K562 (cell line): ENCODE measurements around the gene METTL25. TPM values are rescaled to one million over a fixed set of nuclear protein-coding genes. Genes with fewer than 3 reads are reported as not detected.

Experiments used
- ATAC-seq: fragments of 200-7000 bp; cut with Tn5 transposase; 3 replicates; pipeline ENCODE4 v1.9.1; 2020; ENCODE audit warnings: moderate library complexity
- BruUV-seq: library from RNA; stranded (reverse); fragments of 400-500 nt; replicated peaks from 2 replicates; lab custom pipeline; 2021; lab: Mats Ljungman, UMichigan
- CTCF ChIA-PET: fragments of 300-600 bp; formaldehyde crosslinking; extraction: SDS; loops from one replicate; lab custom pipeline; 2021; ENCODE audit warnings: low intra/inter-chr PET ratio; lab: Yijun Ruan, JAX
- POLR2A ChIA-PET: fragments of 300-600, 350-650 bp; sonication (Branson Sonifier 250); formaldehyde crosslinking; extraction: SDS; loops from one replicate; lab custom pipeline; 2021; ENCODE audit warnings: antibody characterized with exemption, inconsistent platforms; lab: Yijun Ruan, JAX
- DNase-seq, 4 experiments: peaks; one replicate each; pipeline versions ENCODE4 v3.0.0 to v3.0.0-alpha.2; 2011 to 2018; ENCODE audit warnings: low spot score in 3 of 4, mixed read lengths in 3 of 4; ENCODE audit errors: extremely low read depth in 1 of 4
- FAIRE-seq: peaks from 2 replicates; lab custom pipeline; 2011; peaks lifted over from hg19 to GRCh38; lab: Jason Lieb, UNC
- H2AFZ ChIP-seq: 2 replicates; pipeline ENCODE4 v1.6.0; 2011; ENCODE audit warnings: low read depth, low read length, control low read depth, inconsistent platforms
- H3K27ac ChIP-seq: fragments of 200-600 bp; 3 replicates; pipeline ENCODE4 v1.8.0; 2011; ENCODE audit warnings: low read depth, mild to moderate bottlenecking, control low read depth, inconsistent platforms, low read length, moderate library complexity, mixed read lengths; ENCODE audit errors: extremely low read depth
- H3K27me3 ChIP-seq, 2 experiments: fragments of 300-600 bp in 1 of 2; 2 replicates in 1 of 2; 3 replicates in 1 of 2; pipeline versions ENCODE4 v1.6.0 to v1.8.0; 2011; ENCODE audit warnings: inconsistent platforms in 2 of 2, low read length in 2 of 2, mild to moderate bottlenecking in 1 of 2, mixed read lengths in 1 of 2, moderate library complexity in 1 of 2; ENCODE audit not compliant: control insufficient read depth in 2 of 2, insufficient read depth in 2 of 2
- H3K36me3 ChIP-seq: fragments of 300-600 bp; 3 replicates; pipeline ENCODE4 v1.8.0; 2011; ENCODE audit warnings: mild to moderate bottlenecking, low read length, inconsistent platforms; ENCODE audit not compliant: control insufficient read depth, insufficient read depth
- H3K4me1 ChIP-seq, 2 experiments: fragments of 200-600 bp in 1 of 2; replicated peaks in 1 of 2; 2 replicates in 1 of 2; 3 replicates in 1 of 2; pipeline versions ENCODE4 v1.5.1 to v1.8.0; 2011; ENCODE audit warnings: inconsistent platforms in 2 of 2, low read length in 2 of 2, mild to moderate bottlenecking in 1 of 2, mixed read lengths in 1 of 2, moderate library complexity in 1 of 2; ENCODE audit not compliant: control insufficient read depth in 2 of 2, insufficient read depth in 2 of 2
- H3K4me2 ChIP-seq: 2 replicates; pipeline ENCODE4 v1.6.1; 2011; ENCODE audit warnings: low read length, control low read depth, inconsistent platforms, mixed read lengths; ENCODE audit not compliant: insufficient read depth
- H3K4me3 ChIP-seq: fragments of 200-600 bp; sonication (generic), shearing (Covaris generic); 2 replicates; pipeline ENCODE4 v1.5.1; 2016; ENCODE audit warnings: control low read depth, inconsistent platforms
- H3K79me2 ChIP-seq: fragments of 200-600 bp; 3 replicates; pipeline ENCODE4 v1.8.0; 2011; ENCODE audit warnings: low read length, inconsistent platforms; ENCODE audit not compliant: control insufficient read depth, insufficient read depth
- H3K9ac ChIP-seq, 2 experiments: 2 replicates each; pipeline versions ENCODE4 v1.6.0 to v1.6.1; 2011; ENCODE audit warnings: low read depth in 2 of 2, low read length in 2 of 2, control low read depth in 1 of 2, inconsistent platforms in 1 of 2, mild to moderate bottlenecking in 1 of 2, mixed read lengths in 1 of 2; ENCODE audit not compliant: insufficient read depth in 1 of 2
- H3K9me1 ChIP-seq: one replicate; pipeline ENCODE4 v1.6.0; 2011; ENCODE audit warnings: inconsistent platforms, mild to moderate bottlenecking, low read length, moderate library complexity; ENCODE audit not compliant: control insufficient read depth, insufficient read depth
- H3K9me3 ChIP-seq: replicated peaks from 2 replicates; pipeline ENCODE4 v1.5.1; 2011; ENCODE audit warnings: low read depth, low read length, inconsistent platforms; ENCODE audit not compliant: control insufficient read depth, insufficient read depth
- H4K20me1 ChIP-seq: replicated peaks from 2 replicates; pipeline ENCODE4 v1.6.1; 2011; ENCODE audit warnings: low read length, inconsistent platforms, mixed read lengths; ENCODE audit not compliant: control insufficient read depth, insufficient read depth
- BRF1 ChIP-seq: IDR thresholded peaks from 3 replicates; pipeline ENCODE4 v1.6.1; 2011; ENCODE audit warnings: borderline replicate concordance, mild to moderate bottlenecking; ENCODE audit not compliant: insufficient read length; ENCODE audit errors: extremely low read depth
- EHMT2 ChIP-seq: fragments of 450-650 bp; IDR thresholded peaks from 2 replicates; pipeline ENCODE4 v1.6.1; 2018; ENCODE audit warnings: antibody characterized with exemption
- FUS ChIP-seq: fragments of 200-400 bp; formaldehyde crosslinking; optimal IDR thresholded peaks from 2 replicates; pipeline ENCODE3; 2017; ENCODE audit warnings: low read depth, low read length
- HMG20A ChIP-seq: fragments of 450-650 bp; formaldehyde crosslinking; conservative IDR thresholded peaks from 2 replicates; pipeline ENCODE4 v1.4.0; 2020; ENCODE audit warnings: mild to moderate bottlenecking, mixed read lengths
- IFI16 ChIP-seq: fragments of 250-450 bp; sonication (Bioruptor Pico); IDR thresholded peaks from 2 replicates; pipeline ENCODE4 v2.1.2; 2022; ENCODE audit warnings: mild to moderate bottlenecking, inconsistent platforms
- KDM4B ChIP-seq, 2 experiments: fragments of 450-650 bp in 1 of 2; sonication (generic) in 1 of 2; IDR thresholded peaks; 2 replicates each; pipeline ENCODE4 v1.6.1; 2016 to 2017; ENCODE audit warnings: borderline replicate concordance in 2 of 2, antibody characterized with exemption in 1 of 2, low read depth in 1 of 2, mild to moderate bottlenecking in 1 of 2
- NCOA6 ChIP-seq: fragments of 450-650 bp; IDR thresholded peaks from 2 replicates; pipeline ENCODE4 v1.6.1; 2017; ENCODE audit warnings: mild to moderate bottlenecking
- STAT5B ChIP-seq: fragments of 250-450 bp; sonication (Bioruptor Pico); IDR thresholded peaks from 2 replicates; pipeline ENCODE4 v1.8.0; 2021; ENCODE audit warnings: mild to moderate bottlenecking, inconsistent platforms
- ZC3H4 ChIP-seq: sonication (generic); formaldehyde crosslinking; IDR thresholded peaks from 2 replicates; pipeline ENCODE4 v1.9.0; 2021; ENCODE audit warnings: missing genetic modification reagents, borderline replicate concordance
- ZEB2 ChIP-seq: fragments of 450-650 bp; IDR thresholded peaks from 2 replicates; pipeline ENCODE4 v1.6.1; 2016
- WGBS: fragments of 100-300 bp; shearing (Covaris generic); methylation state at CpG from one replicate; pipeline ENCODE4 v1.1.6; 2016; ENCODE audit warnings: low coverage, mixed read lengths; ENCODE audit not compliant: insufficient coverage; ENCODE audit errors: missing lambda C conversion rate; 5-methylcytosine and 5-hydroxymethylcytosine counted together
- in situ Hi-C: fragments of 300-500 bp; cut with MboI; formaldehyde crosslinking; loops from 4 replicates; pipeline ENCODE4 v1.15.0; 2018; ENCODE audit warnings: inconsistent platforms, mixed read lengths
- intact Hi-C: fragments of 100-400 bp; cut with micrococcal nuclease; formaldehyde crosslinking; loops from 2 replicates; pipeline ENCODE4 v1.14.2; 2022
- polyA plus RNA-seq, 8 experiments: library from polyadenylated mRNA; depleted of rRNA in 4 of 8; stranded (reverse) in 5 of 8; unstranded in 3 of 8; fragments of >200 nt; fragmentation: Nextera tagmentation in 2 of 8; fragmentation: Illumina TruSeq in 1 of 8; extraction: Ambion mirVana in 2 of 8; extraction: Trizol in 1 of 8; gene quantifications; 2 replicates each; pipeline versions ENCODE4 v1.2.1 to v1.2.3, GENCODE V29; 2011 to 2014; ENCODE audit warnings: inconsistent platforms in 1 of 8, missing spikeins in 1 of 8
- total RNA-seq, 7 experiments: library from RNA; depleted of rRNA in 6 of 7; stranded (reverse); fragments of >200 nt in 6 of 7; fragmentation: Illumina TruSeq in 2 of 7; extraction: Trizol in 2 of 7; gene quantifications; 2 replicates each; pipeline versions ENCODE4 v1.2.1 to v1.2.3, GENCODE V29; 2011 to 2021; ENCODE audit warnings: low replicate concordance in 1 of 7
- TF ChIP-seq, protein P1 (sequence below), 2 experiments: IDR thresholded peaks; 2 replicates each; pipeline ENCODE4 v1.6.1; 2011; ENCODE audit warnings: borderline replicate concordance in 1 of 2, control low read depth in 1 of 2, low read depth in 1 of 2, low read length in 1 of 2, mild to moderate bottlenecking in 1 of 2, mixed read lengths in 1 of 2, moderate library complexity in 1 of 2; ENCODE audit not compliant: insufficient read depth in 1 of 2, insufficient read length in 1 of 2, poor library complexity in 1 of 2, severe bottlenecking in 1 of 2; ENCODE audit errors: extremely low read depth in 1 of 2
- TF ChIP-seq, protein P2 (sequence below): fragments of 450-650 bp; IDR thresholded peaks from 2 replicates; pipeline ENCODE4 v1.6.1; 2016; ENCODE audit warnings: antibody characterized with exemption
- TF ChIP-seq, protein P3 (sequence below): fragments of 250-450 bp; sonication (Bioruptor Pico); IDR thresholded peaks from 2 replicates; pipeline ENCODE4 v1.4.0; 2020; ENCODE audit warnings: borderline replicate concordance

Gene METTL25
- total and polyA plus RNA-seq, 9 of the 15 experiments (the other 6 are each of a cell fraction or from before 2014, with no cell fraction given), result 0.50 to 2.4 (median 1.9) TPM

DNA sequence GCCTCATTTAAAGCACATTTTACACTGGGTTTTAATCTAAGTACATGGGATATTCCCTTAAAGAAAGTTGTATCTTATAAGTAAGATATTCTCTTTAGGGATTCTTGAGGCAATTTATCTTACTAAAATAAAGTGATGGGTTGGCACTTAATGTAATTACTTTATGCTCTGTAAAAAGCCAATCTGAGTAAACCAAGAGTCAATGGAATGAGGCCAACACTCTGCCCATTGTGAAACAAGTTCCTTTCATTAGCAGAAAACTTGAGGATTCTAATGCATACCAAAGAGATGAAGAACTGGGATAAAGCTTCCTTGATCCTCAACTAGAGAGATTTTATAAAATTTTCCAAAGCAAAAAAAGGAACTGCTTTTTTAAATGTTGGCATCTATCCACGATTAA lies 121.2 kb downstream of the METTL25 start:
- H3K9me1 ChIP-seq, result no peaks in the 10 kb centered on the region
- DNase-seq, result no peak
- TF ChIP-seq NCOA6 (no peak), IFI16 (CRISPR knock-in tag) (no peak), STAT5B (CRISPR knock-in tag) (no peak), KDM4B (IDR thresholded peaks at IDR 0.05; ENCODE audit: borderline replicate concordance in 2 of 2, low read depth in 1 of 2) (no peak), FUS (no peak), HMG20A (CRISPR knock-in tag) (no peak), ZC3H4 (CRISPR knock-in tag) (no peak), BRF1 (no peak), EHMT2 (no peak), ZEB2 (no peak)
- TF ChIP-seq, protein P1, sequence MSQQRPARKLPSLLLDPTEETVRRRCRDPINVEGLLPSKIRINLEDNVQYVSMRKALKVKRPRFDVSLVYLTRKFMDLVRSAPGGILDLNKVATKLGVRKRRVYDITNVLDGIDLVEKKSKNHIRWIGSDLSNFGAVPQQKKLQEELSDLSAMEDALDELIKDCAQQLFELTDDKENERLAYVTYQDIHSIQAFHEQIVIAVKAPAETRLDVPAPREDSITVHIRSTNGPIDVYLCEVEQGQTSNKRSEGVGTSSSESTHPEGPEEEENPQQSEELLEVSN (IDR thresholded peaks at IDR 0.05; ENCODE audit: borderline replicate concordance in 1 of 2, extremely low read depth in 1 of 2, insufficient read depth in 1 of 2, insufficient read length in 1 of 2, low read depth in 1 of 2, low read length in 1 of 2, poor library complexity in 1 of 2, severe bottlenecking in 1 of 2), result no peak
- TF ChIP-seq, protein P2, sequence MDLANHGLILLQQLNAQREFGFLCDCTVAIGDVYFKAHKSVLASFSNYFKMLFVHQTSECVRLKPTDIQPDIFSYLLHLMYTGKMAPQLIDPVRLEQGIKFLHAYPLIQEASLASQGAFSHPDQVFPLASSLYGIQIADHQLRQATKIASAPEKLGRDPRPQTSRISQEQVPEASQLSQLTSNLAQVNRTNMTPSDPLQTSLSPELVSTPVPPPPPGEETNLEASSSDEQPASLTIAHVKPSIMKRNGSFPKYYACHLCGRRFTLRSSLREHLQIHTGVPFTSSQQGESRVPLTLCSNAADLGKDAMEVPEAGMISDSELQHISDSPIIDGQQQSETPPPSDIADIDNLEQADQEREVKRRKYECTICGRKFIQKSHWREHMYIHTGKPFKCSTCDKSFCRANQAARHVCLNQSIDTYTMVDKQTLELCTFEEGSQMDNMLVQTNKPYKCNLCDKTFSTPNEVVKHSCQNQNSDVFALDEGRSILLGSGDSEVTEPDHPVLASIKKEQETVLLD, result no peak
- TF ChIP-seq, protein P3, sequence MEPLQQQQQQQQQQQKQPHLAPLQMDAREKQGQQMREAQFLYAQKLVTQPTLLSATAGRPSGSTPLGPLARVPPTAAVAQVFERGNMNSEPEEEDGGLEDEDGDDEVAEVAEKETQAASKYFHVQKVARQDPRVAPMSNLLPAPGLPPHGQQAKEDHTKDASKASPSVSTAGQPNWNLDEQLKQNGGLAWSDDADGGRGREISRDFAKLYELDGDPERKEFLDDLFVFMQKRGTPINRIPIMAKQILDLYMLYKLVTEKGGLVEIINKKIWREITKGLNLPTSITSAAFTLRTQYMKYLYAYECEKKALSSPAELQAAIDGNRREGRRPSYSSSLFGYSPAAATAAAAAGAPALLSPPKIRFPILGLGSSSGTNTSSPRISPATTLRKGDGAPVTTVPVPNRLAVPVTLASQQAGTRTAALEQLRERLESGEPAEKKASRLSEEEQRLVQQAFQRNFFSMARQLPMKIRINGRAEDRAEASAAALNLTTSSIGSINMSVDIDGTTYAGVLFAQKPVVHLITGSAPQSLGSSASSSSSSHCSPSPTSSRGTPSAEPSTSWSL (CRISPR knock-in tag), result no peak
- TF ChIP-seq, all 486 proteins: peak for 0
- Histone ChIP-seq H3K36me3 (no peaks in the 10 kb centered on the region), H3K4me1 (no peaks in the 10 kb centered on the region), H3K27ac (no peak overlapping the region), H2AFZ (no peak overlapping the region), H3K4me3 (no peak overlapping the region), H3K27me3 (no peaks in the 10 kb centered on the region), H3K79me2 (no peaks in the 10 kb centered on the region), H3K9ac (no peak overlapping the region), H4K20me1 (no peaks in the 10 kb centered on the region), H3K4me2 (no peak overlapping the region), H3K9me3 (no peaks in the 10 kb centered on the region; the same call in 1 of the 2 replicates)
- no peak for ATAC-seq
- intact Hi-C loops, result no loop called here
- FAIRE-seq, result no peak
- WGBS, result 0% methylated on average over 1 of the region's 1 CpG
- ChIA-PET CTCF (no interaction called here), POLR2A (no interaction called here)
- in situ Hi-C loops, result no loop called here
- no TSS peak for BruUV-seq
